Lung (tissue), 12 donors: ENCODE results near the gene RUNDC1. TPM values are rescaled to one million over a fixed set of nuclear protein-coding genes. Genes with fewer than 3 reads are reported as not detected.

Source experiments
- ATAC-seq: fragments of 200-7000 bp; cut with Tn5 transposase; one replicate; pipeline ENCODE4 v1.9.1; 2020; ENCODE audit warnings: moderate number of reproducible peaks; ENCODE audit not compliant: insufficient read depth, low FRiP score
- DNase-seq, 3 donors: peaks; one replicate each; pipeline ENCODE4 v3.0.0-alpha.2; 2013 to 2017
- H3K27ac ChIP-seq, 2 donors: one replicate each; pipeline ENCODE4 v1.5.1; 2013; ENCODE audit warnings: mild to moderate bottlenecking in 2 of 2, moderate library complexity in 2 of 2, control low read depth in 1 of 2, inconsistent platforms in 1 of 2, low read depth in 1 of 2, low read length in 1 of 2
- H3K27me3 ChIP-seq, 3 donors: one replicate each; pipeline ENCODE4 v1.5.1; 2013; ENCODE audit warnings: low read length in 2 of 3; ENCODE audit not compliant: control insufficient read depth in 3 of 3, insufficient read depth in 3 of 3
- H3K36me3 ChIP-seq, 4 donors: one replicate each; pipeline ENCODE4 v1.5.1; 2013; ENCODE audit warnings: low read length in 4 of 4, mild to moderate bottlenecking in 1 of 4, moderate library complexity in 1 of 4; ENCODE audit not compliant: control insufficient read depth in 4 of 4, insufficient read depth in 4 of 4
- H3K4me1 ChIP-seq, 5 donors: one replicate each; pipeline ENCODE4 v1.5.1; 2013; ENCODE audit warnings: low read length in 5 of 5, mild to moderate bottlenecking in 2 of 5, moderate library complexity in 1 of 5; ENCODE audit not compliant: control insufficient read depth in 5 of 5, insufficient read depth in 5 of 5
- H3K4me3 ChIP-seq: one replicate; pipeline ENCODE4 v1.5.1; 2013; ENCODE audit warnings: mild to moderate bottlenecking, control low read depth, moderate library complexity
- H3K9ac ChIP-seq, 2 donors: one replicate each; pipeline ENCODE4 v1.5.1; 2013; ENCODE audit warnings: low read length in 2 of 2, control low read depth in 1 of 2; ENCODE audit not compliant: insufficient read depth in 1 of 2
- H3K9me3 ChIP-seq, 4 donors: one replicate each; pipeline ENCODE4 v1.5.1; 2013; ENCODE audit warnings: low read length in 3 of 4, mild to moderate bottlenecking in 1 of 4, moderate library complexity in 1 of 4; ENCODE audit not compliant: control insufficient read depth in 4 of 4, insufficient read depth in 3 of 4
- CTCF ChIP-seq: IDR thresholded peaks from 2 replicates; pipeline ENCODE4 v1.5.1; 2012; ENCODE audit warnings: mild to moderate bottlenecking; ENCODE audit errors: control extremely low read depth, extremely low read depth
- WGBS, 2 donors: extraction: QIAGEN DNeasy Blood & Tissue Kit; methylation state at CpG; one replicate each; pipeline ENCODE4 v1.1.7; 2013; 5-methylcytosine and 5-hydroxymethylcytosine counted together
- polyA plus RNA-seq, 2 donors: library from polyadenylated mRNA; stranded (reverse); fragments of 200-250 nt; gene quantifications; one replicate each; pipeline ENCODE4 v1.2.1, GENCODE V29; 2013
- total RNA-seq, 2 donors: library from RNA; depleted of rRNA in 1 of 2; stranded (reverse); fragments of >200 nt in 1 of 2; gene quantifications; one replicate each; pipeline ENCODE4 v1.2.1, GENCODE V29; 2014 to 2021
- donor health status: control.
- donor health status: control.
- donor health status: Bipolar disorder and iron deficiency.
- donor health status: healthy.
- donor health status: DM: yes; HTN: yes; CAD: no.

Gene RUNDC1
- total and polyA plus RNA-seq, 4 donors: 8.1 to 16.7 (median 10.7) TPM

- TF ChIP-seq CTCF: no peak
- H3K4me3 ChIP-seq: no peak overlapping the region
- H3K4me1 ChIP-seq: peaks cover 0 to 24% (median 0%) of the 10 kb centered on the region in 5 donors
- 78 to 86% methylated on average over 15 of the region's 15 CpGs for WGBS, 2 donors
- H3K27me3 ChIP-seq: no peaks in the 10 kb centered on the region
- H3K27ac ChIP-seq: peak overlapping the region in 1 of 2 donors; percentile 15
- ATAC-seq (no peak), DNase-seq (no peak)
- H3K9me3 ChIP-seq: no peaks in the 10 kb centered on the region
- H3K9ac ChIP-seq: no peak overlapping the region
- H3K36me3 ChIP-seq: peaks cover 0 to 32% (median 5%) of the 10 kb centered on the region in 4 donors
Measured at GRCh38 chr17:43011728-43012472, 31.5 kb downstream of the RUNDC1 start.

GRCh38 chr17:43013296-43013695, 32.9 kb downstream of the RUNDC1 start:
- H3K27ac ChIP-seq: peak overlapping the region in 1 of 2 donors; percentile 30

GRCh38 chr17:43014020-43014648, 33.8 kb downstream of the RUNDC1 start:
- DNase-seq (no peak), ATAC-seq (no peak)
- Histone ChIP-seq H3K9ac (no peak overlapping the region), H3K27ac (peak overlapping the region in 1 of 2 donors; percentile 48), H3K9me3 (no peaks in the 10 kb centered on the region), H3K4me1 (peaks cover 0 to 26% (median 9%) of the 10 kb centered on the region in 5 donors), H3K4me3 (no peak overlapping the region), H3K36me3 (peaks cover 0 to 42% (median 7%) of the 10 kb centered on the region in 4 donors), H3K27me3 (no peaks in the 10 kb centered on the region)
- 64 to 76% methylated on average over 12 of the region's 12 CpGs for WGBS, 2 donors
- no peak for TF ChIP-seq CTCF

More at GRCh38 chr17:43013296-43013695, 32.9 kb downstream of the RUNDC1 start:
- Histone ChIP-seq H3K27me3 (no peaks in the 10 kb centered on the region), H3K9ac (no peak overlapping the region), H3K4me3 (no peak overlapping the region), H3K36me3 (peaks cover 0 to 40% (median 5%) of the 10 kb centered on the region in 4 donors), H3K9me3 (no peaks in the 10 kb centered on the region), H3K4me1 (peaks cover 0 to 23% (median 3%) of the 10 kb centered on the region in 5 donors)
- no peak for DNase-seq
- 82% methylated on average over 8 of the region's 8 CpGs for WGBS, 2 donors
- no peak for ATAC-seq
- TF ChIP-seq CTCF: no peak
